Measurements from ENCODE around the gene DDR1.
"Not testable (repeated sequence)": the region's sequence is repeated elsewhere in the genome, so short reads cannot be mapped to it uniquely, and the experiment has no call there.

Gene DDR1

GRCh38 chr6:30894381-30894780 is 10.1 kb downstream of the DDR1 start:
- DNase-seq (ENCODE audit: low read depth in 2 of 2): no peak

GRCh38 chr6:30894935-30895334 is 10.6 kb downstream of the DDR1 start:
- DNase-seq (ENCODE audit: low read depth in 2 of 2): no peak

- no peak for DNase-seq (ENCODE audit: low read depth in 2 of 2)
Measured at GRCh38 chr6:30895343-30895742, 11.0 kb downstream of the DDR1 start.

- no peak for DNase-seq (ENCODE audit: low read depth in 2 of 2)
Measured at GRCh38 chr6:30896541-30896940, 12.2 kb downstream of the DDR1 start.

GRCh38 chr6:30897882-30898281 is 13.6 kb downstream of the DDR1 start:
- no peak for DNase-seq (ENCODE audit: low read depth in 2 of 2)

GRCh38 chr6:30898750-30899360 is 14.5 kb downstream of the DDR1 start:
- no peak for DNase-seq (ENCODE audit: low read depth in 2 of 2)

GRCh38 chr6:30900863-30901417 is 16.6 kb downstream of the DDR1 start:
- no peak for DNase-seq (ENCODE audit: low read depth in 2 of 2)

- no peak for DNase-seq (ENCODE audit: low read depth in 2 of 2)
Measured at GRCh38 chr6:30901436-30901835, 17.1 kb downstream of the DDR1 start.

- not testable (repeated sequence) for DNase-seq (ENCODE audit: low read depth in 2 of 2)
Measured at GRCh38 chr6:30902196-30902595, 17.9 kb downstream of the DDR1 start.

GRCh38 chr6:30902709-30903108 is 18.4 kb downstream of the DDR1 start:
- no peak for DNase-seq (ENCODE audit: low read depth in 2 of 2)

- DNase-seq (ENCODE audit: low read depth in 2 of 2): no peak
Measured at GRCh38 chr6:30903236-30903635, 18.9 kb downstream of the DDR1 start.

GRCh38 chr6:30907290-30907757 is 23.0 kb downstream of the DDR1 start:
- not testable (repeated sequence) for DNase-seq (ENCODE audit: low read depth in 2 of 2)

- peak; percentile 92 to 93 for DNase-seq (ENCODE audit: low read depth in 2 of 2)
Measured at GRCh38 chr6:30907758-30908591, 23.7 kb downstream of the DDR1 start, which contains the start of gene GTF2H4. TSS of gene GTF2H4 (plus strand) at chr6:30908207.

- DNase-seq (ENCODE audit: low read depth in 2 of 2): no peak
Measured at GRCh38 chr6:30908700-30909099, 24.4 kb downstream of the DDR1 start.

- DNase-seq (ENCODE audit: low read depth in 2 of 2): not testable (repeated sequence)
Measured at GRCh38 chr6:30910473-30910872, 26.2 kb downstream of the DDR1 start.

GRCh38 chr6:30912746-30913520 is 28.6 kb downstream of the DDR1 start:
- DNase-seq (ENCODE audit: low read depth in 2 of 2): no peak

GRCh38 chr6:30913721-30914075 is 29.4 kb downstream of the DDR1 start:
- no peak for DNase-seq (ENCODE audit: low read depth in 2 of 2)

- peak; percentile 85 to 86 for DNase-seq (ENCODE audit: low read depth in 2 of 2)
Measured at GRCh38 chr6:30914076-30914853, 29.9 kb downstream of the DDR1 start, which contains the start of gene VARS2. TSS of gene VARS2 (plus strand) at chr6:30914238. CDS start at chr6:30914837, 599 bp downstream.

GRCh38 chr6:30914854-30915590 is 30.7 kb downstream of the DDR1 start:
- no peak for DNase-seq (ENCODE audit: low read depth in 2 of 2)

GRCh38 chr6:30915591-30915946 is 31.2 kb downstream of the DDR1 start:
- no peak for DNase-seq (ENCODE audit: low read depth in 2 of 2)

GRCh38 chr6:30917041-30917440 is 32.7 kb downstream of the DDR1 start:
- no peak for DNase-seq (ENCODE audit: low read depth in 2 of 2)

Data from stimulated activated CD8-positive, alpha-beta memory T cell treated with anti-CD3 and anti-CD28 coated beads, Interleukin-15, amount 100 ng/mL, for 48 hours (primary cell).